GM12878 (cell line): ENCODE results near the gene STK39.

Source experiments
- CTCF ChIP-seq, 3 experiments: IDR thresholded peaks in 2 of 3; conservative IDR thresholded peaks in 1 of 3; 2 replicates each; pipeline ENCODE4 v1.5.1; 2011; ENCODE audit warnings: low read depth in 3 of 3, low read length in 3 of 3, mild to moderate bottlenecking in 3 of 3, control low read depth in 2 of 3, moderate library complexity in 2 of 3, inconsistent platforms in 1 of 3, mixed read lengths in 1 of 3; ENCODE audit not compliant: control insufficient read depth in 2 of 3, insufficient read depth in 1 of 3; ENCODE audit errors: extremely low read depth in 1 of 3
- EZH2 ChIP-seq: IDR thresholded peaks from 2 replicates; pipeline ENCODE4 v1.6.1; 2012; ENCODE audit warnings: low read depth, mild to moderate bottlenecking, control low read depth, inconsistent platforms, low read length, borderline replicate concordance; ENCODE audit not compliant: control insufficient read depth
- GATAD2B ChIP-seq: fragments of 450-650 bp; conservative IDR thresholded peaks from 2 replicates; pipeline ENCODE4 v1.6.1; 2017; ENCODE audit warnings: low read depth, mild to moderate bottlenecking, moderate library complexity
- IRF3 ChIP-seq: fragments of 450-650 bp; IDR thresholded peaks from 2 replicates; pipeline ENCODE4 v1.6.1; 2014; ENCODE audit warnings: mild to moderate bottlenecking
- IRF4 ChIP-seq: IDR thresholded peaks from 2 replicates; pipeline ENCODE4 v1.6.1; 2011; ENCODE audit warnings: low read depth, low read length
- JUND ChIP-seq: IDR thresholded peaks from 2 replicates; pipeline ENCODE4 v1.6.1; 2012; ENCODE audit warnings: low read depth, mild to moderate bottlenecking, low read length, improper control_type of control experiment, moderate library complexity
- POLR2A ChIP-seq: IDR thresholded peaks from 2 replicates; pipeline ENCODE4 v1.6.1; 2011; ENCODE audit warnings: low read depth, mild to moderate bottlenecking, low read length
- RB1 ChIP-seq: fragments of 450-650 bp; formaldehyde crosslinking; IDR thresholded peaks from 2 replicates; pipeline ENCODE4 v1.6.1; 2017; ENCODE audit warnings: mild to moderate bottlenecking, borderline replicate concordance
- REST ChIP-seq: IDR thresholded peaks from 2 replicates; pipeline ENCODE4 v1.6.1; 2012; ENCODE audit warnings: mild to moderate bottlenecking, low read depth, low read length
- SIN3A ChIP-seq: IDR thresholded peaks from 2 replicates; pipeline ENCODE4 v1.6.1; 2012; ENCODE audit warnings: low read depth, low read length, improper control_type of control experiment
- SUZ12 ChIP-seq: fragments of 200-600 bp; sonication (generic); IDR thresholded peaks from one replicate; pipeline ENCODE4 v1.6.1; 2018; ENCODE audit warnings: antibody characterized with exemption, mild to moderate bottlenecking; ENCODE audit not compliant: unreplicated experiment
- USF2 ChIP-seq: IDR thresholded peaks from 2 replicates; pipeline ENCODE4 v1.6.1; 2011; ENCODE audit warnings: low read depth, low read length, improper control_type of control experiment, borderline replicate concordance
- ZBTB4 ChIP-seq: fragments of 450-650 bp; formaldehyde crosslinking; IDR thresholded peaks from 2 replicates; pipeline ENCODE4 v1.4.0; 2022; ENCODE audit warnings: mild to moderate bottlenecking, moderate library complexity
- ZNF24 ChIP-seq: fragments of 450-650 bp; IDR thresholded peaks from 2 replicates; pipeline ENCODE4 v1.6.1; 2017; ENCODE audit warnings: antibody characterized with exemption, mild to moderate bottlenecking

- TF ChIP-seq CTCF (IDR thresholded peaks at IDR 0.05 in 2 of 3, conservative IDR thresholded peaks at IDR 0.05 in 1 of 3; ENCODE audit: control insufficient read depth in 2 of 3, extremely low read depth in 1 of 3, insufficient read depth in 1 of 3, low read depth in 3 of 3, low read length in 3 of 3) (no peak), ZNF24 (no peak), ZBTB4 (CRISPR knock-in tag) (no peak), REST (no peak), SUZ12 (no peak), IRF3 (no peak), JUND (no peak), SIN3A (no peak), POLR2A (no peak), EZH2 (no peak), RB1 (no peak), USF2 (no peak), GATAD2B (no peak), IRF4 (no peak)
Observed at GRCh38 chr2:168169097-168169745, 78.2 kb downstream of the STK39 start.
